GM21423 (cell line): ENCODE results near the gene GNAI2.
"Not testable (repeated sequence)": the region's sequence is repeated elsewhere in the genome, so short reads cannot be mapped to it uniquely, and the experiment has no call there.

Source experiments
- ATAC-seq: cut with Tn5 transposase; IDR thresholded peaks from one replicate; pipeline ENCODE4 v1.9.1; 2021; ENCODE audit warnings: mild to moderate bottlenecking, moderate library complexity; ENCODE audit not compliant: unreplicated experiment

Gene GNAI2

GRCh38 chr3:50275141-50275995, 39.4 kb downstream of the GNAI2 start:
- ATAC-seq, result no peak

- no peak for ATAC-seq
Measured at GRCh38 chr3:50275996-50276761, 40.2 kb downstream of the GNAI2 start.

- ATAC-seq, result no peak
Measured at GRCh38 chr3:50276762-50277101, 40.7 kb downstream of the GNAI2 start.

GRCh38 chr3:50278123-50278879, 42.3 kb downstream of the GNAI2 start:
- no peak for ATAC-seq

GRCh38 chr3:50278880-50279224, 42.8 kb downstream of the GNAI2 start, which contains the start of gene LSMEM2:
Gene LSMEM2, plus strand, starts transcription at chr3:50279087. Its CDS starts 27 bp downstream, at chr3:50279114.
- no peak for ATAC-seq

- no peak for ATAC-seq
Measured at GRCh38 chr3:50279255-50280016, 43.4 kb downstream of the GNAI2 start.

GRCh38 chr3:50284121-50284520, 48.1 kb downstream of the GNAI2 start:
- ATAC-seq, result not testable (repeated sequence)

GRCh38 chr3:50286322-50287227, 50.6 kb downstream of the GNAI2 start:
- no peak for ATAC-seq

GRCh38 chr3:50287262-50287661, 51.3 kb downstream of the GNAI2 start:
- ATAC-seq, result no peak

GRCh38 chr3:50288387-50289007, 52.5 kb downstream of the GNAI2 start:
- ATAC-seq, result no peak

GRCh38 chr3:50289130-50289529, 53.1 kb downstream of the GNAI2 start:
- ATAC-seq, result no peak

- no peak for ATAC-seq
Measured at GRCh38 chr3:50290161-50290641, 54.2 kb downstream of the GNAI2 start.

- peak; percentile 91 for ATAC-seq
Measured at GRCh38 chr3:50292159-50293078, 56.4 kb downstream of the GNAI2 start, which contains the start of gene IFRD2. Gene IFRD2, minus strand, starts transcription at chr3:50292429. Its CDS starts 155 bp downstream, at chr3:50292274.

GRCh38 chr3:50293079-50293801, 57.2 kb downstream of the GNAI2 start:
- ATAC-seq, result no peak

GRCh38 chr3:50294089-50294488, 58.1 kb downstream of the GNAI2 start:
- no peak for ATAC-seq

- ATAC-seq, result no peak
Measured at GRCh38 chr3:50294492-50295403, 58.7 kb downstream of the GNAI2 start.
